ENCODE data around the gene GIMAP7.
"Not testable (repeated sequence)": the region's sequence is repeated elsewhere in the genome, so short reads cannot be mapped to it uniquely, and the experiment has no call there.

GIMAP7 gene

DNA sequence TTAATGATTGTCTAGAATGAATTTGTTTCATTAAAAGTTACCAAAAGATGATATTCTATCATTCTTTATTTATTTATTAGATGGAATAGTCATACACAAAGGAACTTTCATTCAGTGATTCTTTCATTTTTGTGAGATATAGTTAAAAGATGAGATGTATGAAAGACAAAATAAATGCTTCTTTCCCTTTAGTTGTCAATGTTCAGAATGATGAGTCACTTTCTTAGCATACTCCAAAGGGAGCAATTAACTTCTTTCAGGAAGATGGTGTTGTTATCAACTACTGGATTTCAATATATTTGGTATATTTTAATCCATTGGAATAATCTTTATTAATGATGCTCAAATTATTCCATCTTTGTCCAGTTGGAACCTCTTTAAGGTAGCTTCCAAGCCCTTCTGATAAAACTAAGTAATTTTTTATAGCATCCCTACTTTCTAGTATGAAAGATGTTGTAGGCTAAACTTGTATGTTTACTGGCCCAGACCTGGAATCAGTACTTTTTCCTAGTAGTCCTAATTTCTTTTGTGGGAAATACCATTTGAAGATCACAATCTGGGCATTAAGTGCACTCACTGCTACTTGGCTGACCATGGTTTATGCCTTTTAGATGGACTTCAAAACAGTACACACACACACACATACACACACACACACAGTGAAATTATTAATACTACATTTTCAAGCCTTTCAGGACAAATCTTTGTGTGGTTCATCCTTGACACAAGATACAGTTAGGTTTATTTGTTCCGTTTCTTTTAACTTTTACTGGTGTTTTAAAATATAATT, 2.5 kb downstream of the GIMAP7 start:
- FAIRE-seq (no peak), DNase-seq (ENCODE audit: insufficient read length) (no peak)
- TF ChIP-seq POLR2A (IDR thresholded peaks at IDR 0.05; ENCODE audit: low read depth, low read length) (no peak), POLR2AphosphoS5 (IDR thresholded peaks at IDR 0.05; ENCODE audit: low read depth, low read length) (no peak), TAF1 (IDR thresholded peaks at IDR 0.05; ENCODE audit: borderline replicate concordance, low read depth, low read length) (no peak)

DNA sequence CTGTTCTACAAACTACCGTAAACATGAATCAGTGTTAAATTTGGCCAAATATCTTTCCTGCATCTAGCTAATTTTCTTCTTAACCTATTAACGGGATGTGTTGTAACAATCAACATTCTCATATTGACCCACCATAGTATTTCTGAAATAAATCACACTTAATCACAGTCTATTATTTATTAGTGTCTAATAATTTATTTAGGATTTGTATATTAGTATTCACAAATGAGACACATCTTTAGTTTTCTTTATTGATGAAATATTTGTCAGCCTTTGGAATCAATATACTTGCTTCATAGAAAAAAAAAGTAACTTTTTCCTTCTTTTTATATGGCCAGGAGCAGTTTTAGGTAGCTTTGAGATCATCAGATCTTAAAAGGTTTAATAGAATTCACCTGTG, 4.6 kb downstream of the GIMAP7 start:
- TF ChIP-seq POLR2AphosphoS5 (IDR thresholded peaks at IDR 0.05; ENCODE audit: low read depth, low read length), result no peak
- TF ChIP-seq POLR2A (IDR thresholded peaks at IDR 0.05; ENCODE audit: low read depth, low read length), result no peak
- no peak for TF ChIP-seq TAF1 (IDR thresholded peaks at IDR 0.05; ENCODE audit: borderline replicate concordance, low read depth, low read length)
- DNase-seq (ENCODE audit: insufficient read length), result no peak
- no peak for FAIRE-seq

GRCh38 chr7:150520145-150520544, 5.5 kb downstream of the GIMAP7 start:
- DNase-seq (ENCODE audit: insufficient read length) (no peak), FAIRE-seq (peak; percentile 62)
- TF ChIP-seq TAF1 (IDR thresholded peaks at IDR 0.05; ENCODE audit: borderline replicate concordance, low read depth, low read length) (no peak), POLR2AphosphoS5 (IDR thresholded peaks at IDR 0.05; ENCODE audit: low read depth, low read length) (no peak), POLR2A (IDR thresholded peaks at IDR 0.05; ENCODE audit: low read depth, low read length) (no peak)

DNA sequence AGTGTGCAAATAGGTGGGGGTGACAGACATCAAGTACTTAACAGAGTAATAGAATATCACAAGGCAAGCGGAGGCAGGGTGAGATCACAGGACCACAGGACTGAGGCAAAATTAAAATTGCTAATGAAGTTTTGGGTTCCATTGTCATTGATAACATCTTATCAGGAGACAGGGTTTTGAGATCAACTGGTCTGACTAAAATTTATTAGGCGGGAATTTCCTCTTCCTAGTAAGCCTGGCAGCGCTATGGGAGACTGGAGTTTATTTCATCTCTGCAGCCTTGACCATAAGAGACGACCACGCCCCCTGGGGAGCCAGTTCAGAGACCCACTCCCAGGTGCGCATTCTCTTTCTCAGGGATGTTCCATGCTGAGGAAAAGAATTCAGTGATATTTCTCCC, 8.3 kb downstream of the GIMAP7 start:
- FAIRE-seq; DNase-seq (ENCODE audit: insufficient read length): not testable (repeated sequence)

GRCh38 chr7:150524018-150524417, 9.3 kb downstream of the GIMAP7 start:
- DNase-seq (ENCODE audit: insufficient read length), result no peak
- FAIRE-seq, result no peak
- TF ChIP-seq POLR2AphosphoS5 (IDR thresholded peaks at IDR 0.05; ENCODE audit: low read depth, low read length) (no peak), POLR2A (IDR thresholded peaks at IDR 0.05; ENCODE audit: low read depth, low read length) (no peak), TAF1 (IDR thresholded peaks at IDR 0.05; ENCODE audit: borderline replicate concordance, low read depth, low read length) (no peak)

- DNase-seq (ENCODE audit: insufficient read length) (no peak), FAIRE-seq (no peak)
- TF ChIP-seq POLR2AphosphoS5 (IDR thresholded peaks at IDR 0.05; ENCODE audit: low read depth, low read length) (no peak), POLR2A (IDR thresholded peaks at IDR 0.05; ENCODE audit: low read depth, low read length) (no peak), TAF1 (IDR thresholded peaks at IDR 0.05; ENCODE audit: borderline replicate concordance, low read depth, low read length) (no peak)
Measured at GRCh38 chr7:150531704-150532103, 17.0 kb downstream of the GIMAP7 start.

DNA sequence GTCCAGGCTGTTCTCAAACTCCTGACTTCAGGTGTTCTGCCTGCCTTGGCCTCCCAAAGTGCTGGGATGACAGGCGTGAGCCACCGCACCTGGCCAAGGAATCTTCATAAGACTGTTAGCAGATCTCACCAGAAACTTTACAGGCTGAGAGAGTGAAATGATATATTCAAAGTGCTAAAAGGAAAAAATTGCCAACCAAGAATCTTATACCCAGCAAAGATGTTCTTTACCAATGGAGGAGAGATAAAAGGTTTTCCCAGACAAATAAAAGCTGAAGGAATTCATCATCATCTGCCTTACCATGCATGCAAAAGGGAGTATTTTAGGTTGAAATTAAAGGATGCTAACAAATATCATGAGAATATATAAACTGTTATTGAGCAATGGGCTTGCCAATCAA, 23.6 kb downstream of the GIMAP7 start:
- DNase-seq (ENCODE audit: insufficient read length) (no peak), FAIRE-seq (no peak)
- no peak for TF ChIP-seq POLR2AphosphoS5 (IDR thresholded peaks at IDR 0.05; ENCODE audit: low read depth, low read length)
- TF ChIP-seq POLR2A (IDR thresholded peaks at IDR 0.05; ENCODE audit: low read depth, low read length), result no peak
- no peak for TF ChIP-seq TAF1 (IDR thresholded peaks at IDR 0.05; ENCODE audit: borderline replicate concordance, low read depth, low read length)

DNA sequence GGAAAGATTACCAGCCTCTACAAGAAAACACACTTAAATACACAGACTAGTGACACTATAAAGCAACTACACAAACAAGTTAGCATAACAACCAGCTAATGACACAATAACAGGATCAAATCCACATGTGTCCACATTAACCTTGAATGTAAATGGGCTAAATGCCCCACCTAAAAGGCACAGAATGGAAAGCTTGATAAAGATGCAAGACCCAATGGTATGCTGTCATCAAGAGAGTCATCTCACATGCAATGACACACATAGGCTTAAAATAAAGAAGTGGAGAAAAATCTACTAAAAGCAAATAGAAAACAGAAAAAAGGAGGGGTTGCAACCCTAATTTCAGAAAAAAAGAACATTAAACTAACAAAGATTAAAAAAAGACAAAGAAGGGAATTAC, 38.5 kb downstream of the GIMAP7 start:
- TF ChIP-seq POLR2A (IDR thresholded peaks at IDR 0.05; ENCODE audit: low read depth, low read length) (no peak), POLR2AphosphoS5 (IDR thresholded peaks at IDR 0.05; ENCODE audit: low read depth, low read length) (no peak), TAF1 (IDR thresholded peaks at IDR 0.05; ENCODE audit: borderline replicate concordance, low read depth, low read length) (no peak)
- FAIRE-seq, result no peak
- no peak for DNase-seq (ENCODE audit: insufficient read length)

DNA sequence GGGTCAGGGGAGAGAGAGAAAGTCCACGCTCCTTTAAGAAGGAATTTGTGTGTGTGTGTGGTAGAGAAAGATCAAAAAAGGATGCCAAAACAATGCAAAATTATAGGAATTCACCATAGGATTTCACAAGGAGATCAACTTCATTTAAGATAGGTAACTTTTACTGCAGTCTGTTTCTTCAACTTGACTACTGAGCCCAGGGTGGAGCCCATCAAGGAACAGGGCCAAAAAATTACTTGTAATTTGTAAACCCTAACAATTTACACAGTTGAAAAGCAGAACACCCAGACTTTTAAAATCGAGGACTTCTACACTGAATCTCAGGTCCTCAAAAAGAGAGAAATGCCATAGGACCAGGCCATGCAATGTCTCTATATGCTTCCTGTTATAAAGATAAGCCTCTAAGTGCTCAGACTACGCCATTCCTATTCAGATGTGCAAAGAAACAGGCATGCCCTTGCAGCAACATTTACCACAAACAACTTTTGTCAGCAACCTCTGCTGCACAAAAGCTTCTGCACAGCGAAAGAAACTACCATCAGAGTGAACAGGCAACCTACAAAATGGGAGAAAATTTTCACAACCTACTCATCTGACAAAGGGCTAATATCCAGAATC, 42.0 kb downstream of the GIMAP7 start:
- no peak for DNase-seq (ENCODE audit: insufficient read length)
- TF ChIP-seq POLR2A (IDR thresholded peaks at IDR 0.05; ENCODE audit: low read depth, low read length), result no peak
- TF ChIP-seq POLR2AphosphoS5 (IDR thresholded peaks at IDR 0.05; ENCODE audit: low read depth, low read length), result no peak
- no peak for FAIRE-seq

GRCh38 chr7:150560486-150560885, 45.8 kb downstream of the GIMAP7 start:
- TF ChIP-seq POLR2AphosphoS5 (IDR thresholded peaks at IDR 0.05; ENCODE audit: low read depth, low read length) (no peak), POLR2A (IDR thresholded peaks at IDR 0.05; ENCODE audit: low read depth, low read length) (no peak), TAF1 (IDR thresholded peaks at IDR 0.05; ENCODE audit: borderline replicate concordance, low read depth, low read length) (no peak)
- DNase-seq (ENCODE audit: insufficient read length) (no peak), FAIRE-seq (no peak)

DNA sequence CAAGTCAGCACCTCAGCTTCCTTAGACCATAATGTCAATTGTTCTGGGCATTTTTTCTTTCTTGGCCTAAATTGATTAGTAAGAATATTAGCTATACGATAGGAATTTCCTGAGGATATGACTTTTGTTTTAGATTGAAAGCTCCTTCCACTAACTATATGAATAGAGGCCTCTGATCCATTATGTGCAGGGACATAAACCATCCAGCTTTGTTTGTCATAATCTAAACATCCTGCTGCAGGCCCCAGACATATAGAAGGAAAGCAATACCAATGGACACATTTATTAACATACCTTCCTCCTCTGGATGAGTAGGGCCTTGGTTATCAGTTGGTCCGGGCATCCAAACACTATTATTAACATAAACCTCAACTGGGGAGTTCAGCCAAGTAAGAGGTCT, 48.2 kb downstream of the GIMAP7 start:
- TF ChIP-seq POLR2AphosphoS5 (IDR thresholded peaks at IDR 0.05; ENCODE audit: low read depth, low read length) (no peak), POLR2A (IDR thresholded peaks at IDR 0.05; ENCODE audit: low read depth, low read length) (no peak), TAF1 (IDR thresholded peaks at IDR 0.05; ENCODE audit: borderline replicate concordance, low read depth, low read length) (no peak)
- DNase-seq (ENCODE audit: insufficient read length), result no peak
- peak; percentile 64 for FAIRE-seq

DNA sequence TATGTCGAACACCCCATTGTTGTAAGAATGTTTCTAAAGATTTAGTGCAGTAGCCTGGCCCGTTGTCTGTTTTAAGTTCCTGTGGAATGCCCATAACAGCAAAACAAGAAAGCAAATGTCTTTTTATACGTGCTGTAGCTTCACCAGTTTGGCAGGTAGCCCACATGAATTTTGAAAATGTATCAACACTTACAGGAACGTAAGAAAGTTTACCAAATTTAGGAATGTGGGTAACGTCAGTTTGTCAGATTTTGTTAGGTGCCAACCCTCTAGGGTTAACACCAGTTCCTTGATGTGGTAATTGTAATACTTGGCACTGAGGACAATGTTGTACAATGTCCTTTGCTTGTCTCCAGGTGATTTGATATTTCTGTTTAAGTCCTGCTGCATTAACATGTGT, 49.3 kb downstream of the GIMAP7 start:
- FAIRE-seq (no peak), DNase-seq (ENCODE audit: insufficient read length) (no peak)
- no peak for TF ChIP-seq TAF1 (IDR thresholded peaks at IDR 0.05; ENCODE audit: borderline replicate concordance, low read depth, low read length)
- TF ChIP-seq POLR2A (IDR thresholded peaks at IDR 0.05; ENCODE audit: low read depth, low read length), result no peak
- TF ChIP-seq POLR2AphosphoS5 (IDR thresholded peaks at IDR 0.05; ENCODE audit: low read depth, low read length), result no peak

Data from GM12892 (cell line).